Calu3 (cell line): ENCODE results near the gene KIAA1217. TPM values are rescaled to one million over a fixed set of nuclear protein-coding genes. Genes with fewer than 3 reads are reported as not detected.

Experiments
- BruUV-seq: library from RNA; stranded (reverse); fragments of 400-500 nt; replicated peaks from 2 replicates; lab custom pipeline; 2021; lab: Mats Ljungman, UMichigan
- CTCF ChIA-PET: fragments of 300-600 bp; sonication (Branson Sonifier 250); formaldehyde crosslinking; loops from one replicate; lab custom pipeline; 2022; ENCODE audit warnings: antibody characterized with exemption; lab: Charles Lee
- DNase-seq: peaks from one replicate; pipeline ENCODE4 v3.0.0; 2022
- H3K27ac Mint-ChIP-seq: one replicate; pipeline ENCODE4 v1.8.0; 2022; ENCODE audit warnings: mixed read lengths; ENCODE audit not compliant: unreplicated experiment
- H3K27me3 Mint-ChIP-seq: one replicate; pipeline ENCODE4 v1.8.0; 2022; ENCODE audit warnings: mixed read lengths; ENCODE audit not compliant: unreplicated experiment
- H3K36me3 Mint-ChIP-seq: one replicate; pipeline ENCODE4 v1.8.0; 2022; ENCODE audit warnings: mild to moderate bottlenecking, moderate library complexity, mixed read lengths; ENCODE audit not compliant: insufficient read depth, unreplicated experiment
- H3K4me1 Mint-ChIP-seq: one replicate; pipeline ENCODE4 v1.8.0; 2022; ENCODE audit warnings: mild to moderate bottlenecking, low read depth, mixed read lengths; ENCODE audit not compliant: unreplicated experiment
- H3K4me3 Mint-ChIP-seq: one replicate; pipeline ENCODE4 v1.8.0; 2022; ENCODE audit warnings: mild to moderate bottlenecking, low read depth, moderate library complexity, mixed read lengths; ENCODE audit not compliant: unreplicated experiment
- H3K9me3 Mint-ChIP-seq: one replicate; pipeline ENCODE4 v1.8.0; 2022; ENCODE audit warnings: low read depth, mixed read lengths; ENCODE audit not compliant: unreplicated experiment
- intact Hi-C: fragments of 100-400 bp; cut with micrococcal nuclease; formaldehyde crosslinking; loops from one replicate; pipeline ENCODE4 v1.10.0; 2022; ENCODE audit not compliant: unreplicated experiment
- total RNA-seq: library from RNA; stranded (reverse); gene quantifications from 2 replicates; pipeline ENCODE4 v1.2.3, GENCODE V29; 2022
- TF ChIP-seq, protein P1 (sequence below): fragments of 200-600 bp; IDR thresholded peaks from one replicate; pipeline ENCODE4 v1.8.0; 2022; ENCODE audit warnings: antibody characterized with exemption; ENCODE audit not compliant: unreplicated experiment

Gene KIAA1217
- total RNA-seq, 1 experiment from 2014 or later: 46.2 TPM

DNA sequence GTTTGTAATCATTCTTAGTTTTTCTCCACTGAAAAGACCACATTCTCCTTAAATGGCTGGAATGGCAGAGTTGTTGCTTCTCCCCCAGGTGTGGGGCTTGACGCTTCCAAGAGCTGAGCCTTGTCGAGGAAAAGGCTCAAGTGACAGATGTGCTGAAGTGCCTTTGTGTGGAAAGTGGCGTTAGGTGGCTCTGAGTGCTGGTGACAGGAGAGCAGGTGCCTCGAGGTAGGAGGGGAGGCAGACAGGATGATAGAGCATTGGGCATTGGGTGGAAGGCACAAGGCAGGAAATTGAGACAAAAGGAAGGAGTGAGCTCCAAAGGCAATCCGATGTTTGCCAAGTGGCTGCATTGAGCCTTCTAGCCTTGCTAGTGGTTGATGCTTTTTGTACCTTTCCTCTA, 6.7 kb downstream of the KIAA1217 start:
- Mint-ChIP-seq H3K4me1 (peaks cover 19% of the 10 kb centered on the region), H3K4me3 (no peak overlapping the region), H3K9me3 (no peaks in the 10 kb centered on the region), H3K27me3 (no peaks in the 10 kb centered on the region), H3K27ac (no peak overlapping the region), H3K36me3 (no peaks in the 10 kb centered on the region)
- no TSS peak for BruUV-seq
- DNase-seq: no peak
- TF ChIP-seq, protein P1, sequence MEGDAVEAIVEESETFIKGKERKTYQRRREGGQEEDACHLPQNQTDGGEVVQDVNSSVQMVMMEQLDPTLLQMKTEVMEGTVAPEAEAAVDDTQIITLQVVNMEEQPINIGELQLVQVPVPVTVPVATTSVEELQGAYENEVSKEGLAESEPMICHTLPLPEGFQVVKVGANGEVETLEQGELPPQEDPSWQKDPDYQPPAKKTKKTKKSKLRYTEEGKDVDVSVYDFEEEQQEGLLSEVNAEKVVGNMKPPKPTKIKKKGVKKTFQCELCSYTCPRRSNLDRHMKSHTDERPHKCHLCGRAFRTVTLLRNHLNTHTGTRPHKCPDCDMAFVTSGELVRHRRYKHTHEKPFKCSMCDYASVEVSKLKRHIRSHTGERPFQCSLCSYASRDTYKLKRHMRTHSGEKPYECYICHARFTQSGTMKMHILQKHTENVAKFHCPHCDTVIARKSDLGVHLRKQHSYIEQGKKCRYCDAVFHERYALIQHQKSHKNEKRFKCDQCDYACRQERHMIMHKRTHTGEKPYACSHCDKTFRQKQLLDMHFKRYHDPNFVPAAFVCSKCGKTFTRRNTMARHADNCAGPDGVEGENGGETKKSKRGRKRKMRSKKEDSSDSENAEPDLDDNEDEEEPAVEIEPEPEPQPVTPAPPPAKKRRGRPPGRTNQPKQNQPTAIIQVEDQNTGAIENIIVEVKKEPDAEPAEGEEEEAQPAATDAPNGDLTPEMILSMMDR: no peak
- CTCF ChIA-PET: interaction anchor here (0.6 to 1.3 kb wide), 2 partner anchors 168 to 342 kb away, joined by 3 read pairs; no protein-coding TSS in a partner anchor
- intact Hi-C loops: no loop called here

DNA sequence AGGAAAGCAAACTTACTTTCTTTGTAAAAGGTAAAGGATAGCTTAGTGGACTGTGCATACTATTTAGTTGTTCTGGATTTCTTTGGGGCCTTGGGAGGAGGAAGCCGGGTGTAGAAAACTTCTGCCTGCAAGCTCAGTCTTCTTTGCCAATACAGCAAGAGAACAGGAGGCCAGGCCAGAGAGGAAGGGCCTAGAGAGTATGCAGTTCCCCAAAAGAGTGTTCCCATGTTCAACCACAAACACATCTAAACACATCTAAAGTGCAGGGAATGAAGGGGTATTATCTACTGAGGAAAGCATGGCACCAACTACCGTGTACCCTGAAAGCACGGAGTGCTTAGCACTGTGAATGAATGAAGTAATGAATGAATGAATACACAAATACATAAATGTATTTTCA, 11.0 kb downstream of the KIAA1217 start:
- no peak overlapping the region for H3K27ac Mint-ChIP-seq
- H3K9me3 Mint-ChIP-seq: no peaks in the 10 kb centered on the region
- no peak overlapping the region for H3K4me3 Mint-ChIP-seq
- no peaks in the 10 kb centered on the region for H3K36me3 Mint-ChIP-seq
- no peaks in the 10 kb centered on the region for H3K27me3 Mint-ChIP-seq
- H3K4me1 Mint-ChIP-seq: peaks cover 14% of the 10 kb centered on the region
- intact Hi-C loops: no loop called here
- DNase-seq: no peak
- CTCF ChIA-PET: no interaction called here
- TF ChIP-seq, protein P1: no peak
- no TSS peak for BruUV-seq

DNA sequence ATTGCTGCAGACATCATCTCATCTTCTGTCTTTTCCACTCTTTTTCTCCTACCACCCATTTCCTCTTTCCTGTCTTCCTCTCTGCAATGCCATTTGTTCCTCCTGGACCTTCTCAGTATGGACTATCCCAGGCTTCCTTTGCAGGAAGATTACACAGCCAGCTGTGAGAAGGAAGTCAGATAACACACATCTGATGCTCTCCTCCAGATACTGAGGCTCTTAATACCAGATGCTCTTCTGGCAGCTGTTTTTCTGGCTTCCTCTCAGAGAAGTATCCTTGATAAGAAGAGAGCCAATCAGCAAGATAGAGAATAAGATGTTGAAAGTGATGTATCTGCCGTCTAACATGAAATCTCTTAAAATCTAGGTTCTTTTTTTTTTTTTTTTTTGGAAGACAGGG, 14.4 kb downstream of the KIAA1217 start:
- Mint-ChIP-seq H3K36me3 (no peaks in the 10 kb centered on the region), H3K9me3 (no peaks in the 10 kb centered on the region), H3K4me3 (no peak overlapping the region), H3K4me1 (peaks cover 8% of the 10 kb centered on the region), H3K27me3 (no peaks in the 10 kb centered on the region), H3K27ac (no peak overlapping the region)
- no peak for DNase-seq
- CTCF ChIA-PET: no interaction called here
- TF ChIP-seq, protein P1: no peak
- intact Hi-C loops: no loop called here
- BruUV-seq: no TSS peak

DNA sequence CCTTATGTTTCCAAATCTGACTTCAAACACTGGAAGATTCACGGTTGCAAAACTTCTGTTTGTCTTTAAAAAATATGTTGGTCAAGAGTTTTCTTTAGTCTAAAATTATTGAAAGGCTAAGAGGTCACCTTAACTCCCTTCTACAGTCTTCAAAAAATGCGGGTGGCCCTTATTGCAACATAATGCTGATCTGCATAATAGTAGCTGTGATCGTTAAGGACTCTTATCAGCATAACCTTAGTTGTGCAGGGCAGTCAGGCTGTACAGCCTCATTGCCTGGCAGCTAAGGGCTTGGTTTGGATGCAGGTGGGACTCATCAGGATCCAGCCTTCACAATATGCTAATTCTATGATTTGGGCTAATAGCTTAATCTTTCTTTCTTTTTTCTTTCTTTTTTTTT, 15.0 kb downstream of the KIAA1217 start:
- H3K9me3 Mint-ChIP-seq: no peaks in the 10 kb centered on the region
- BruUV-seq: no TSS peak

More for the DNA sequence above, 15.0 kb downstream of the KIAA1217 start:
- Mint-ChIP-seq H3K36me3 (no peaks in the 10 kb centered on the region), H3K27me3 (no peaks in the 10 kb centered on the region), H3K4me3 (no peak overlapping the region), H3K27ac (no peak overlapping the region), H3K4me1 (peaks cover 8% of the 10 kb centered on the region)
- intact Hi-C loops: no loop called here
- TF ChIP-seq, protein P1: no peak
- DNase-seq: no peak
- CTCF ChIA-PET: no interaction called here
